DOHH2 (cell line): Measurements from ENCODE around the gene SP9.
A peak's percentile ranks its signal among the peaks of the same experiment; 100 is the strongest.

ENCODE experiments used
- H3F3A ChIP-seq: fragments of 200-600 bp; sonication (generic), shearing (Covaris generic); 2 replicates; pipeline ENCODE4 v1.6.0; 2016; ENCODE audit warnings: antibody characterized with exemption, mild to moderate bottlenecking; ENCODE audit not compliant: control insufficient read depth, insufficient read depth
- H3K27ac ChIP-seq: fragments of 200-600 bp; sonication (generic); 2 replicates; pipeline ENCODE4 v1.5.1; 2014; ENCODE audit warnings: low read depth, mild to moderate bottlenecking, low read length, moderate library complexity
- H3K27me3 ChIP-seq: fragments of 200-600 bp; sonication (generic); 2 replicates; pipeline ENCODE4 v1.6.1; 2014; ENCODE audit warnings: mild to moderate bottlenecking, low read length, mixed read lengths; ENCODE audit not compliant: control insufficient read depth
- H3K36me3 ChIP-seq: fragments of 200-600 bp; sonication (generic); 2 replicates; pipeline ENCODE4 v1.6.1; 2014; ENCODE audit warnings: mild to moderate bottlenecking, low read length, moderate library complexity, mixed read lengths; ENCODE audit not compliant: control insufficient read depth
- H3K4me1 ChIP-seq: fragments of 200-600 bp; sonication (generic); 2 replicates; pipeline ENCODE4 v1.6.1; 2014; ENCODE audit warnings: mild to moderate bottlenecking, low read length, mixed read lengths; ENCODE audit not compliant: control insufficient read depth
- H3K4me2 ChIP-seq: fragments of 200-600 bp; sonication (generic); 2 replicates; pipeline ENCODE4 v1.6.0; 2014; ENCODE audit warnings: mild to moderate bottlenecking, low read length, moderate library complexity
- H3K4me3 ChIP-seq: fragments of 200-600 bp; sonication (generic); 2 replicates; pipeline ENCODE4 v1.5.1; 2014; ENCODE audit warnings: mild to moderate bottlenecking, low read length, mixed read lengths
- H3K79me2 ChIP-seq: fragments of 200-600 bp; sonication (generic); 2 replicates; pipeline ENCODE4 v1.6.1; 2014; ENCODE audit warnings: mild to moderate bottlenecking, low read length, mixed read lengths; ENCODE audit not compliant: control insufficient read depth
- H3K9me2 ChIP-seq: fragments of 200-600 bp; sonication (generic); replicated peaks from 2 replicates; pipeline ENCODE4 v1.6.1; 2014; ENCODE audit warnings: mild to moderate bottlenecking, low read length, mixed read lengths; ENCODE audit not compliant: control insufficient read depth
- H3K9me3 ChIP-seq: fragments of 200-600 bp; sonication (generic); 2 replicates; pipeline ENCODE4 v1.6.1; 2014; ENCODE audit warnings: antibody characterized with exemption, low read length, mixed read lengths; ENCODE audit not compliant: control insufficient read depth, insufficient read depth
- H4K20me1 ChIP-seq: fragments of 200-600 bp; sonication (generic); 2 replicates; pipeline ENCODE4 v1.6.0; 2014; ENCODE audit warnings: low read depth, mild to moderate bottlenecking, antibody characterized with exemption, low read length, moderate library complexity; ENCODE audit not compliant: control insufficient read depth, insufficient read depth
- EZH2phosphoT487 ChIP-seq: fragments of 200-600 bp; sonication (generic); IDR thresholded peaks from 2 replicates; pipeline ENCODE4 v1.6.1; 2017; ENCODE audit warnings: borderline replicate concordance, mild to moderate bottlenecking, antibody characterized with exemption, low read length, moderate library complexity, mixed read lengths
- TF ChIP-seq, protein P1 (sequence below): fragments of 200-600 bp; sonication (generic); IDR thresholded peaks from one replicate; pipeline ENCODE4 v1.5.1; 2014; ENCODE audit warnings: antibody characterized with exemption, mild to moderate bottlenecking, low read depth, low read length; ENCODE audit not compliant: poor library complexity, severe bottlenecking

The SP9 gene

DNA sequence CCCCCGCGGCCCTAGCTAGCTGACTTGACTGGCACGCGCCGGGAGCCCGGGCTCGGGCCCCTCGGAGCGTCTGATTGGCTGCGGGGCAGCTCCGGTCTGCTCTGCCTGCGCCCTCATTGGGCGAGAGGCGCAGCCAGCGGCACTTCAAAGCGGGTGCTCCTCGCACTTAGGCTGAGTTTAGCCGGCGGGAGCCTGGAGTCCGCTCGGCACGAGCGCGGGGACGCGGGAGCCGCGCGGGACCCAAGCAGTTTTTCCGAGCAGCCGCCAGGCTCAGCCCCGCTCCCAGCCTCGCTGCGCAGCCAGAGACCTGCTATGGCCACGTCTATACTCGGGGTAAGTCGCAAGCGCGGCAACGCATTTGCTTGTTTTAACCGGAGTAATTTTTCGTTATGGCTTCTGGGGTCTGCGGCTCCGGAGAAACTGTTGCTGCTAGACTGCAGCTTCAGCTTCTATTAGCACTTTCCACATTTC lies at the start of gene SP9:
Gene SP9 (plus strand): TSS at position 174 of the 471 bp plus-strand sequence. CDS start 139 bp downstream, at position 313.
- TF ChIP-seq, protein P1, sequence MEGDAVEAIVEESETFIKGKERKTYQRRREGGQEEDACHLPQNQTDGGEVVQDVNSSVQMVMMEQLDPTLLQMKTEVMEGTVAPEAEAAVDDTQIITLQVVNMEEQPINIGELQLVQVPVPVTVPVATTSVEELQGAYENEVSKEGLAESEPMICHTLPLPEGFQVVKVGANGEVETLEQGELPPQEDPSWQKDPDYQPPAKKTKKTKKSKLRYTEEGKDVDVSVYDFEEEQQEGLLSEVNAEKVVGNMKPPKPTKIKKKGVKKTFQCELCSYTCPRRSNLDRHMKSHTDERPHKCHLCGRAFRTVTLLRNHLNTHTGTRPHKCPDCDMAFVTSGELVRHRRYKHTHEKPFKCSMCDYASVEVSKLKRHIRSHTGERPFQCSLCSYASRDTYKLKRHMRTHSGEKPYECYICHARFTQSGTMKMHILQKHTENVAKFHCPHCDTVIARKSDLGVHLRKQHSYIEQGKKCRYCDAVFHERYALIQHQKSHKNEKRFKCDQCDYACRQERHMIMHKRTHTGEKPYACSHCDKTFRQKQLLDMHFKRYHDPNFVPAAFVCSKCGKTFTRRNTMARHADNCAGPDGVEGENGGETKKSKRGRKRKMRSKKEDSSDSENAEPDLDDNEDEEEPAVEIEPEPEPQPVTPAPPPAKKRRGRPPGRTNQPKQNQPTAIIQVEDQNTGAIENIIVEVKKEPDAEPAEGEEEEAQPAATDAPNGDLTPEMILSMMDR = no peak
- TF ChIP-seq EZH2phosphoT487 = no peak
- no peaks in the 10 kb centered on the region for H4K20me1 ChIP-seq
- H3K4me3 ChIP-seq = peak within 1 kb of the TSS; percentile 33

DNA sequence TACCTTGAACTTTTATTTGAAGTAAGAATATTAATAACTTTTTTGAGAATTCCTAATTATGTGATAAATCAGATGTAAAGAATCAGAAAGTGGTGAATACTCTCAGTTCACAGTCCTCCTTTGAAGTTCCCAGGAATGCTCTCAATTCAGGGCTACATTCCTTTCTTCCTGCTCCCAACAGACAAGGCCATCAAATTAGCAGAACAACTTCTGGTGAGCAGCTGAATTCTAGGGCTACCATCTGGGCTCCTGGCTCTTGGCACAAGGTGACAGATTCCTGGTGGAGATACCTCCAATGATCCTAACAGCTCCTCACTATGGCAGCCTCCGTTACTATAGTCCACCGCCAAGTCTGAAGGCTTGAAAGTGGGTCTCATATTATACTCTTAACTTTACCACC lies 48.6 kb upstream of the SP9 start:
- Histone ChIP-seq H3K4me1 (no peaks in the 10 kb centered on the region), H3K4me3 (no peak overlapping the region), H3K27ac (no peak overlapping the region), H4K20me1 (no peaks in the 10 kb centered on the region), H3K36me3 (no peaks in the 10 kb centered on the region), H3F3A (no peaks in the 10 kb centered on the region), H3K4me2 (no peak overlapping the region), H3K9me3 (no peaks in the 10 kb centered on the region), H3K79me2 (no peaks in the 10 kb centered on the region), H3K27me3 (peaks cover 10% of the 10 kb centered on the region), H3K9me2 (no peaks in the 10 kb centered on the region)
- TF ChIP-seq, protein P1 = no peak
- TF ChIP-seq EZH2phosphoT487 = no peak

More for the DNA sequence above, at the start of gene SP9:
- Histone ChIP-seq H3K36me3 (no peaks in the 10 kb centered on the region), H3K27ac (no peak within 1 kb of the TSS), H3K4me1 (peaks cover 34% of the 10 kb centered on the region), H3K4me2 (peak within 1 kb of the TSS; percentile 52), H3F3A (peaks cover 16% of the 10 kb centered on the region), H3K79me2 (no peaks in the 10 kb centered on the region), H3K27me3 (peaks cover 81% of the 10 kb centered on the region), H3K9me3 (no peaks in the 10 kb centered on the region), H3K9me2 (no peaks in the 10 kb centered on the region)

DNA sequence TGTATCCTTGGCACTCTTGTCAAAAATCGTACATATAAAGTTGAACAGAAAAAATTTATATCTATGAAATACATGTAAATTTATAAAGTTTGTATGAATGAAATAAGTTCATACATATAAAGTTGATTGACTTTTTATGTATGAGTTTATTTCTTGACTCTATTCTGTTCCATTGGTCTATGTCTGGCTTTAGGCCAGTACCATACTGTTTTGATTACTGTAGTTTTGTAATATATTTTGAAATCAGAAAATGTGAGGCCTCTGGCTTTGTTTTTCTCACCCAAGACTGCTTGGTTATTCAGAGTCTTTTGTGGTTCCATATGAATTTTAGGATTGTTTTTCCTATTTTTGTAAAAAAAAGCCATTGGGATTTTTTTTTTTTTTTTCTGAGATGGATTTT lies 41.8 kb upstream of the SP9 start:
- TF ChIP-seq EZH2phosphoT487 = no peak
- TF ChIP-seq, protein P1 = no peak
- no peaks in the 10 kb centered on the region for H4K20me1 ChIP-seq
- no peaks in the 10 kb centered on the region for H3K9me2 ChIP-seq
- no peaks in the 10 kb centered on the region; the same call in 1 of the 2 replicates for H3K9me3 ChIP-seq
- H3K79me2 ChIP-seq = no peaks in the 10 kb centered on the region
- H3K27ac ChIP-seq = no peak overlapping the region
- H3K4me2 ChIP-seq = no peak overlapping the region
- peaks cover 7% of the 10 kb centered on the region for H3K27me3 ChIP-seq
- no peak overlapping the region for H3K4me3 ChIP-seq
- no peaks in the 10 kb centered on the region for H3K4me1 ChIP-seq
- no peaks in the 10 kb centered on the region for H3F3A ChIP-seq
- H3K36me3 ChIP-seq = no peaks in the 10 kb centered on the region
